Measurements from ENCODE around the gene KRTAP9-4.
"Not testable (repeated sequence)": the region's sequence is repeated elsewhere in the genome, so short reads cannot be mapped to it uniquely, and the experiment has no call there.

The KRTAP9-4 gene

GRCh38 chr17:41265078-41265477, 15.6 kb downstream of the KRTAP9-4 start, which contains the start of gene KRTAP9-6:
Gene KRTAP9-6 (plus strand): TSS chr17:41265378. CDS start chr17:41265378, 0 bp downstream.
- DNase-seq = no peak

- no peak for DNase-seq
Measured at GRCh38 chr17:41267711-41268110, 18.2 kb downstream of the KRTAP9-4 start.

GRCh38 chr17:41271323-41271722, 21.8 kb downstream of the KRTAP9-4 start:
- not testable (repeated sequence) for DNase-seq

- DNase-seq = no peak
Measured at GRCh38 chr17:41271858-41272257, 22.4 kb downstream of the KRTAP9-4 start.

- not testable (repeated sequence) for DNase-seq
Measured at GRCh38 chr17:41275648-41276190, 26.2 kb downstream of the KRTAP9-4 start, which contains the start of gene KRTAP9-7. Gene KRTAP9-7 (plus strand): TSS chr17:41275698. CDS start chr17:41275698, 0 bp downstream.

- DNase-seq = no peak
Measured at GRCh38 chr17:41278176-41278955, 28.9 kb downstream of the KRTAP9-4 start.

- no peak for DNase-seq
Measured at GRCh38 chr17:41284043-41284442, 34.6 kb downstream of the KRTAP9-4 start.

- no peak for DNase-seq
Measured at GRCh38 chr17:41284546-41284945, 35.1 kb downstream of the KRTAP9-4 start.

GRCh38 chr17:41287050-41287449, 37.6 kb downstream of the KRTAP9-4 start:
- DNase-seq = no peak

GRCh38 chr17:41294016-41294415, 44.5 kb downstream of the KRTAP9-4 start:
- DNase-seq = no peak

GRCh38 chr17:41296846-41297245, 47.4 kb downstream of the KRTAP9-4 start:
- DNase-seq = no peak

GRCh38 chr17:41298458-41299135, 49.1 kb downstream of the KRTAP9-4 start:
- DNase-seq = no peak
